Renal pelvis (tissue), 4 donors: Measurements from ENCODE around the gene ABL1. TPM values are rescaled to one million over a fixed set of nuclear protein-coding genes. Genes with fewer than 3 reads are reported as not detected.
"Not testable (repeated sequence)": the region's sequence is repeated elsewhere in the genome, so short reads cannot be mapped to it uniquely, and the experiment has no call there.

ENCODE experiments used
- DNase-seq: peaks from one replicate; pipeline ENCODE4 v3.0.0-alpha.2; 2013
- polyA plus RNA-seq, 3 donors: library from polyadenylated mRNA; unstranded; fragments of 120-200 nt; gene quantifications; one replicate each; pipeline ENCODE4 v1.2.1, GENCODE V29; 2013; ENCODE audit not compliant: insufficient read length in 3 of 3

ABL1 gene
- polyA plus RNA-seq, 3 donors = 75.1 to 93.9 (median 82.2) TPM

GRCh38 chr9:130901498-130902203 is 66.6 kb downstream of the ABL1 start:
- DNase-seq = no peak

GRCh38 chr9:130902204-130903185 is 67.4 kb downstream of the ABL1 start:
- DNase-seq = no peak

- DNase-seq = no peak
These were observed 68.4 kb downstream of the ABL1 start for GRCh38 chr9:130903194-130904069.

GRCh38 chr9:130904070-130905044 is 69.3 kb downstream of the ABL1 start:
- DNase-seq = no peak

- no peak for DNase-seq
These were observed 70.3 kb downstream of the ABL1 start for GRCh38 chr9:130905125-130905901.

- DNase-seq = no peak
These were observed 71.1 kb downstream of the ABL1 start for GRCh38 chr9:130905902-130906734.

GRCh38 chr9:130906735-130907416 is 71.8 kb downstream of the ABL1 start:
- no peak for DNase-seq

GRCh38 chr9:130908146-130908877 is 73.3 kb downstream of the ABL1 start:
- DNase-seq = no peak

GRCh38 chr9:130908878-130909355 is 73.9 kb downstream of the ABL1 start:
- DNase-seq = no peak

- not testable (repeated sequence) for DNase-seq
These were observed 75.0 kb downstream of the ABL1 start for GRCh38 chr9:130910041-130910440.

GRCh38 chr9:130910670-130911069 is 75.6 kb downstream of the ABL1 start:
- not testable (repeated sequence) for DNase-seq

- no peak for DNase-seq
These were observed 76.4 kb downstream of the ABL1 start for GRCh38 chr9:130911254-130912049.

GRCh38 chr9:130912932-130913598 is 78.0 kb downstream of the ABL1 start:
- DNase-seq = peak; percentile 76

GRCh38 chr9:130913599-130914416 is 78.8 kb downstream of the ABL1 start:
- no peak for DNase-seq
